H1 (cell line): ENCODE measurements around the gene CHST12. TPM values are rescaled to one million over a fixed set of nuclear protein-coding genes. Genes with fewer than 3 reads are reported as not detected.

Experiments
- CTCF ChIA-PET: fragments of 300-600 bp; sonication (Branson Sonifier 250); formaldehyde crosslinking; loops from one replicate; lab custom pipeline; 2021; ENCODE audit not compliant: partially characterized antibody; lab: Charles Lee
- POLR2A ChIA-PET: fragments of 300-600 bp; sonication (Branson Sonifier 250); formaldehyde crosslinking; loops from one replicate; lab custom pipeline; 2021; ENCODE audit warnings: inconsistent platforms; ENCODE audit not compliant: partially characterized antibody; lab: Charles Lee
- DNase-seq, 2 experiments: peaks; one replicate each; pipeline versions ENCODE4 v3.0.0 to v3.0.0-alpha.2; 2010 to 2022; ENCODE audit warnings: low spot score in 2 of 2, low read depth in 1 of 2, mixed read lengths in 1 of 2
- FAIRE-seq: peaks from 2 replicates; lab custom pipeline; 2011; peaks lifted over from hg19 to GRCh38; lab: Jason Lieb, UNC
- H2AFZ ChIP-seq: 2 replicates; pipeline ENCODE4 v1.8.1; 2012; ENCODE audit warnings: low read length, inconsistent platforms
- H2AK5ac ChIP-seq: 2 replicates; pipeline ENCODE4 v1.6.1; 2013; ENCODE audit warnings: low read depth, low read length
- H2BK120ac ChIP-seq: replicated peaks from 2 replicates; pipeline ENCODE3; 2013; ENCODE audit warnings: low read depth, low read length, inconsistent platforms
- H2BK12ac ChIP-seq: 2 replicates; pipeline ENCODE4 v1.6.1; 2013; ENCODE audit warnings: low read depth, low read length
- H2BK15ac ChIP-seq: 2 replicates; pipeline ENCODE4 v1.6.1; 2013; ENCODE audit warnings: low read length
- H2BK20ac ChIP-seq: 2 replicates; pipeline ENCODE4 v1.6.1; 2013; ENCODE audit warnings: low read length
- H2BK5ac ChIP-seq: 2 replicates; pipeline ENCODE4 v1.6.1; 2013; ENCODE audit warnings: low read depth, low read length
- H3K14ac ChIP-seq: 2 replicates; pipeline ENCODE4 v1.6.1; 2013; ENCODE audit warnings: inconsistent platforms; ENCODE audit not compliant: insufficient read length
- H3K18ac ChIP-seq: 2 replicates; pipeline ENCODE4 v1.6.1; 2013; ENCODE audit warnings: low read length; ENCODE audit errors: extremely low read depth
- H3K23ac ChIP-seq: 2 replicates; pipeline ENCODE4 v1.6.1; 2013; ENCODE audit warnings: inconsistent platforms; ENCODE audit not compliant: insufficient read length
- H3K23me2 ChIP-seq: 2 replicates; pipeline ENCODE4 v1.6.1; 2013; ENCODE audit warnings: low read depth, low read length
- H3K27ac ChIP-seq: 2 replicates; pipeline ENCODE4 v1.6.1; 2011; ENCODE audit warnings: low read depth, low read length, inconsistent platforms
- H3K27me3 ChIP-seq, 4 experiments: replicated peaks in 1 of 4; 1 replicate in 1 of 4; 2 replicates in 3 of 4; pipeline versions ENCODE4 v1.6.1 to v1.8.1; 2011 to 2013; ENCODE audit warnings: low read length in 3 of 4, mild to moderate bottlenecking in 3 of 4, inconsistent platforms in 2 of 4, mixed read lengths in 2 of 4, moderate library complexity in 1 of 4; ENCODE audit not compliant: control insufficient read depth in 3 of 4, insufficient read depth in 3 of 4; ENCODE audit errors: extremely low read depth in 1 of 4
- H3K36me3 ChIP-seq, 4 experiments: 2 replicates each; pipeline versions ENCODE4 v1.6.1 to v1.8.1; 2011 to 2013; ENCODE audit warnings: mild to moderate bottlenecking in 4 of 4, low read length in 3 of 4, moderate library complexity in 2 of 4, control low read depth in 1 of 4, inconsistent platforms in 1 of 4; ENCODE audit not compliant: insufficient read depth in 4 of 4, control insufficient read depth in 2 of 4
- H3K4ac ChIP-seq: replicated peaks from 2 replicates; pipeline ENCODE3; 2013; ENCODE audit warnings: low read length, low read depth, mixed read lengths, inconsistent platforms; ENCODE audit not compliant: insufficient read length
- H3K4me1 ChIP-seq, 4 experiments: replicated peaks in 1 of 4; 1 replicate in 1 of 4; 2 replicates in 3 of 4; pipeline versions ENCODE4 v1.6.1 to v1.8.1; 2011 to 2013; ENCODE audit warnings: low read length in 3 of 4, inconsistent platforms in 2 of 4, mixed read lengths in 1 of 4; ENCODE audit not compliant: insufficient read depth in 4 of 4, control insufficient read depth in 3 of 4
- H3K4me2 ChIP-seq, 2 experiments: 2 replicates each; pipeline versions ENCODE4 v1.6.1 to v1.8.1; 2011 to 2013; ENCODE audit warnings: low read depth in 2 of 2, low read length in 2 of 2, control low read depth in 1 of 2, inconsistent platforms in 1 of 2, mild to moderate bottlenecking in 1 of 2; ENCODE audit not compliant: insufficient read depth in 1 of 2
- H3K4me3 ChIP-seq, 4 experiments: fragments of 200-600, 300-600 bp in 1 of 4; sonication (generic), shearing (Covaris generic), sonication (Bioruptor Twin) in 1 of 4; 2 replicates each; pipeline versions ENCODE4 v1.5.1 to v1.8.1; 2011 to 2016; ENCODE audit warnings: low read length in 4 of 4, low read depth in 3 of 4, control low read depth in 2 of 4, inconsistent platforms in 2 of 4, mild to moderate bottlenecking in 2 of 4, mixed read lengths in 1 of 4, moderate library complexity in 1 of 4; ENCODE audit not compliant: insufficient read depth in 2 of 4; ENCODE audit errors: extremely low read depth in 1 of 4
- H3K56ac ChIP-seq: replicated peaks from 2 replicates; pipeline ENCODE3; 2013; ENCODE audit warnings: low read depth, mild to moderate bottlenecking, mixed read lengths, low read length, inconsistent platforms; ENCODE audit not compliant: insufficient read length
- H3K79me1 ChIP-seq: 2 replicates; pipeline ENCODE4 v1.6.1; 2013; ENCODE audit warnings: low read depth, low read length, control low read depth
- H3K79me2 ChIP-seq, 2 experiments: 2 replicates each; pipeline versions ENCODE4 v1.6.1 to v1.8.1; 2012 to 2013; ENCODE audit warnings: low read length in 2 of 2, mild to moderate bottlenecking in 2 of 2, inconsistent platforms in 1 of 2; ENCODE audit not compliant: insufficient read depth in 2 of 2, control insufficient read depth in 1 of 2
- H3K9ac ChIP-seq, 4 experiments: replicated peaks in 1 of 4; 1 replicate in 1 of 4; 2 replicates in 3 of 4; pipeline versions ENCODE4 v1.6.1 to v1.8.1; 2011 to 2013; ENCODE audit warnings: low read depth in 3 of 4, low read length in 3 of 4, control low read depth in 2 of 4, mild to moderate bottlenecking in 2 of 4, moderate library complexity in 2 of 4, inconsistent platforms in 1 of 4; ENCODE audit errors: extremely low read depth in 1 of 4
- H3K9me3 ChIP-seq, 2 experiments: 2 replicates each; pipeline versions ENCODE4 v1.6.1 to v1.8.1; 2012 to 2013; ENCODE audit warnings: mild to moderate bottlenecking in 2 of 2, moderate library complexity in 2 of 2, control low read depth in 1 of 2, inconsistent platforms in 1 of 2, low read depth in 1 of 2, low read length in 1 of 2, mixed read lengths in 1 of 2; ENCODE audit not compliant: insufficient read depth in 2 of 2
- H4K20me1 ChIP-seq, 2 experiments: replicated peaks in 1 of 2; 2 replicates each; pipeline versions ENCODE3 to v1.8.1; 2011 to 2013; ENCODE audit warnings: inconsistent platforms in 2 of 2, low read length in 2 of 2, mild to moderate bottlenecking in 1 of 2; ENCODE audit not compliant: insufficient read depth in 2 of 2, control insufficient read depth in 1 of 2
- H4K5ac ChIP-seq: 2 replicates; pipeline ENCODE4 v1.6.1; 2013; ENCODE audit warnings: low read length, low read depth, mixed read lengths, inconsistent platforms; ENCODE audit not compliant: insufficient read length
- H4K8ac ChIP-seq: 2 replicates; pipeline ENCODE4 v1.8.0; 2013; ENCODE audit warnings: mild to moderate bottlenecking, moderate library complexity, low read length, inconsistent platforms; ENCODE audit not compliant: insufficient read depth; ENCODE audit errors: extremely low read depth
- H4K91ac ChIP-seq: replicated peaks from 2 replicates; pipeline ENCODE3; 2013; ENCODE audit warnings: low read length, mixed read lengths, inconsistent platforms; ENCODE audit not compliant: insufficient read length
- ASH2L ChIP-seq: fragments of 200-600, 300-600 bp; sonication (generic); IDR thresholded peaks from one replicate; pipeline ENCODE4 v1.7.1; 2017; ENCODE audit warnings: low read length
- CBX5 ChIP-seq: fragments of 300-800, 300-1000 bp; sonication (generic); IDR thresholded peaks from 2 replicates; pipeline ENCODE4 v1.7.1; 2016; ENCODE audit warnings: antibody characterized with exemption, low read length, low read depth
- CHD1 ChIP-seq: IDR thresholded peaks from 2 replicates; pipeline ENCODE4 v1.6.1; 2012; ENCODE audit warnings: low read depth, low read length, improper control_type of control experiment
- EP300 ChIP-seq, 2 experiments: IDR thresholded peaks; 1 replicate in 1 of 2; 2 replicates in 1 of 2; pipeline ENCODE4 v1.6.1; 2011 to 2012; ENCODE audit warnings: low read depth in 2 of 2, low read length in 2 of 2, mild to moderate bottlenecking in 2 of 2, borderline replicate concordance in 1 of 2, inconsistent platforms in 1 of 2, moderate library complexity in 1 of 2
- KDM5A ChIP-seq: fragments of 200-600 bp; IDR thresholded peaks from 2 replicates; pipeline ENCODE4 v1.7.1; 2012; ENCODE audit warnings: mild to moderate bottlenecking, low read length, inconsistent platforms, mixed read lengths
- NANOG ChIP-seq: IDR thresholded peaks from 2 replicates; pipeline ENCODE4 v1.6.1; 2011; ENCODE audit warnings: low read length, low read depth, mild to moderate bottlenecking, inconsistent platforms; ENCODE audit not compliant: insufficient read depth, poor library complexity, severe bottlenecking
- RAD21 ChIP-seq, 2 experiments: IDR thresholded peaks in 1 of 2; conservative IDR thresholded peaks in 1 of 2; 2 replicates each; pipeline ENCODE4 v1.6.1; 2011; ENCODE audit warnings: low read depth in 2 of 2, low read length in 2 of 2, improper control_type of control experiment in 1 of 2, inconsistent platforms in 1 of 2, mild to moderate bottlenecking in 1 of 2, moderate library complexity in 1 of 2
- SAP30 ChIP-seq: fragments of 300-600 bp; sonication (generic); IDR thresholded peaks from 2 replicates; pipeline ENCODE4 v1.7.1; 2012; ENCODE audit warnings: low read length, moderate library complexity, mild to moderate bottlenecking, inconsistent platforms; ENCODE audit not compliant: insufficient read depth, insufficient replicate concordance
- TCF12 ChIP-seq: IDR thresholded peaks from 2 replicates; pipeline ENCODE4 v1.6.1; 2011; ENCODE audit warnings: low read depth, mild to moderate bottlenecking, low read length
- YY1 ChIP-seq: IDR thresholded peaks from 2 replicates; pipeline ENCODE4 v1.6.1; 2011; ENCODE audit warnings: low read depth, mild to moderate bottlenecking, low read length
- ZNF274 ChIP-seq: IDR thresholded peaks from 2 replicates; pipeline ENCODE4 v1.7.0; 2012; ENCODE audit warnings: low read length, borderline replicate concordance; ENCODE audit errors: extremely low read depth
- WGBS, 2 experiments: shearing (Covaris generic) in 1 of 2; methylation state at CpG; one replicate each; pipeline versions ENCODE4 v1.1.6 to v1.1.7; 2013 to 2015; ENCODE audit warnings: low lambda C conversion rate in 2 of 2, mixed read lengths in 2 of 2, inconsistent platforms in 1 of 2, low coverage in 1 of 2, missing lambda C conversion rate in 1 of 2; ENCODE audit not compliant: insufficient replicate concordance in 2 of 2, insufficient coverage in 1 of 2, insufficient read length in 1 of 2; ENCODE audit errors: extremely low coverage in 1 of 2, missing lambda C conversion rate in 1 of 2; 5-methylcytosine and 5-hydroxymethylcytosine counted together
- polyA plus RNA-seq, 7 experiments: library from polyadenylated mRNA; depleted of rRNA in 3 of 7; stranded (reverse) in 5 of 7; unstranded in 2 of 7; fragments of >200 nt in 5 of 7; fragments of 200-250 nt in 2 of 7; gene quantifications; 1 replicate in 5 of 7; 2 replicates in 1 of 7; 4 replicates in 1 of 7; pipeline versions ENCODE4 v1.2.1 to v1.2.3, GENCODE V29; 2011 to 2013; ENCODE audit warnings: missing spikeins in 2 of 7, mixed read lengths in 2 of 7
- total RNA-seq: library from RNA; stranded (reverse); fragmentation: NEBNext Ultra II Directional; extraction: Animal tissue kit (Norgen Biotek cat#: 25700); gene quantifications from 2 replicates; pipeline ENCODE4 v1.2.1, GENCODE V29; 2021

Gene CHST12
- total and polyA plus RNA-seq, 2 of the 8 experiments (the other 6 are each of a cell fraction or from before 2014, with no cell fraction given): 13.4 to 24.1 TPM

DNA sequence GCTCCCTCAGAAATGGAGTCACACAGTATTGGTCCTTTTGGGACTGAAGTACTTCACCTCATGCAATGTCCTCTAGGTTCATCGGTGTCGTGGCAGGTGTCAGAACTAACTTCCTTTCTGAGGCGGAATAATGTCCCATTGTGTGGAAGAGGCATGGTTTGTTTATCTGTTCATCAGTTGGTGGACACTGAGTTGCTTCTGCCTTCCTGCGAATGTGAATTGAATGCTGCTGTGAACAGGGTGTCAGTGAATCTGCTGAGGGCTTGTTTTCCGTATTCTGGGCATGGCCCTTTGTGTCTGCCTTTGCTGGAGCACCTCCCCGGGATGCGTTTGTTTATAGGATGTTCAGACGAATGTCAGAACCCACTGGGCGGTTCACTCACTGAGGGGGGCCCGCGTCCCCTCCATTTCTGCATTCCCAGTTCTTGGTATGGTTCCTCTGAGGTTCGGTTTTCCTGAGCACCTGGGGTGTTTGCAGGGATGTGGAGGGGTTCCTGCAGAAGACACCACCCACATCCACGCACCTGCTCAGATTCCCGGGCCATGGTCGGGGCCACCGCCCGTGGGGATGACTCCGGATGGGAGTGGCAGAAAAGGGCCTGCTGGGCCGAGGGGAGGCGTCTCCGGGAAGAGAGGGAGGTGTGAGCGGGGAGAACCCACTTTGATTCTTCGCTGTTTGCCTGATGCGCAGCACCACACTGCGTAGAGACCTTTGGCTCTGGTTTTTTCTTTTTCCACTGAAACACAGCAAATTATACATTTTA lies 33.1 kb downstream of the CHST12 start:
- H4K20me1 ChIP-seq: peaks cover 0 to 11% of the 10 kb centered on the region in 2 experiments
- no peaks in the 10 kb centered on the region; the same call in 1 of the 2 replicates for H3K79me1 ChIP-seq
- H3K23ac ChIP-seq: no peak overlapping the region
- H3K4ac ChIP-seq: no peak overlapping the region
- no peak overlapping the region for H3K4me3 ChIP-seq
- DNase-seq: no peak
- no peak overlapping the region for H2BK5ac ChIP-seq
- no peaks in the 10 kb centered on the region for H3K23me2 ChIP-seq
- H3K27ac ChIP-seq: no peak overlapping the region
- CTCF ChIA-PET: interaction anchor here (1.0 to 14.6 kb wide), 5 partner anchors 9 to 281 kb away, joined by 3 to 119 read pairs (median 4); no protein-coding TSS in a partner anchor
- H3K14ac ChIP-seq: no peak overlapping the region
- no peak overlapping the region for H2AK5ac ChIP-seq
- H3K56ac ChIP-seq: no peak overlapping the region
- H4K91ac ChIP-seq: no peak overlapping the region
- no peak overlapping the region for H3K9ac ChIP-seq
- no peaks in the 10 kb centered on the region for H3K27me3 ChIP-seq
- WGBS, 2 experiments: 92% methylated on average over 25 of the region's 25 CpGs; no CpG with 5 or more reads in 1 of the 2 experiments
- no peak for FAIRE-seq
- POLR2A ChIA-PET: interaction anchor here (0.6 to 1.7 kb wide), 2 partner anchors 23 to 52 kb away, joined by 3 read pairs; no protein-coding TSS in a partner anchor
- H2BK15ac ChIP-seq: no peak overlapping the region
- H2BK20ac ChIP-seq: no peak overlapping the region
- H2BK120ac ChIP-seq: no peak overlapping the region
- no peaks in the 10 kb centered on the region for H3K4me1 ChIP-seq
- H3K79me2 ChIP-seq: no peaks in the 10 kb centered on the region; a peak in 1 of 4 replicates
- no peak overlapping the region for H4K5ac ChIP-seq
- H2BK12ac ChIP-seq: no peak overlapping the region
- no peaks in the 10 kb centered on the region for H3K9me3 ChIP-seq
- H4K8ac ChIP-seq: no peak overlapping the region
- H2AFZ ChIP-seq: no peak overlapping the region
- H3K4me2 ChIP-seq: no peak overlapping the region
- peaks cover 0 to 17% (median 10%) of the 10 kb centered on the region in 4 experiments; a peak in 5 of 8 replicates for H3K36me3 ChIP-seq
- H3K18ac ChIP-seq: no peak overlapping the region
- no peak for TF ChIP-seq NANOG
- no peak for TF ChIP-seq YY1
- TF ChIP-seq CHD1: no peak
- TF ChIP-seq TCF12: no peak
- TF ChIP-seq CBX5: no peak
- TF ChIP-seq EP300 (IDR thresholded peaks at IDR 0.05; ENCODE audit: borderline replicate concordance in 1 of 2, low read depth in 2 of 2, low read length in 2 of 2): no peak
- TF ChIP-seq ASH2L: no peak
- TF ChIP-seq ZNF274: no peak
- TF ChIP-seq RAD21 (IDR thresholded peaks at IDR 0.05 in 1 of 2, conservative IDR thresholded peaks at IDR 0.05 in 1 of 2; ENCODE audit: low read depth in 2 of 2, low read length in 2 of 2): no peak
- no peak for TF ChIP-seq SAP30
- TF ChIP-seq KDM5A: no peak
